ENCODE measurements around the gene POLK.
"Not testable (repeated sequence)": the region's sequence is repeated elsewhere in the genome, so short reads cannot be mapped to it uniquely, and the experiment has no call there.

POLK gene

DNA sequence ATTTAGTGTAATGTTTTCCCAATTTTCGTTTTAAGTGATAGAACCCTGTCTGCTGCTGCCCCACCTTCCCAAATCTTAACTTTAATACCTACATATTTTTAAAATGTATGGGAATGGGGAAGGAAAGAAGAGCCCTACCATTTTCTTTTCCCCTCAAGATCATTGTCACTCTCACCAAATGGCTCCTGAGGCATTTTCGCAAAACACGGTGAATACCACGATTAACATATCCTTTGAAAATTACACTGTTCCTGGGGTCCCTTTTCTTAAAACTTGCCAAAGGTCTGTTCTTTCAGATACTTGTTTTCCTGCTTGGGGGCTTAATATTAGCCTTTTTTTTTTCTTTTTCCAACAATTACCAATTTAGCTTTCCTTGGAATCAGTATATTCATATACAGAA, 36.3 kb upstream of the POLK start:
- no peak for FAIRE-seq

DNA sequence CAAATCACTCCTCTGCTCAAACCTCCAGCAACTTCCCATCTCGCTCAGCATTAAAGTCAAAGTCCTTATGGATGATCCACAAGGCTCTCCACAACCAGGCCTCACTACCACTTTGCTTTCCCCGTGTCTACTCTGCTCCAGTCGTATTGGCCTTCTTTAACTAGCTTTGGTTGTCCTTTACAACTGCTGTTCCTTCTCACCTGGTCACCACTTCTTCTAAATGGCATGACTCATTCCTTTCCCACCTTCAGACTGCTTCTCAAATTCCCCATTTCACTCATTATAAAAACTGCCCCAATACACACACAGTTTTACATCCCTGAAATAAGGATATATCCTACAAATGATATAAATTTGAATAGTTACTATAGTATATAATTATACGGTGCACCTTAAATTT, 30.7 kb upstream of the POLK start:
- no peak for DNase-seq (ENCODE audit: insufficient read length, low spot score)
- TF ChIP-seq POU2F2 (IDR thresholded peaks at IDR 0.05; ENCODE audit: low read depth, low read length) (no peak), POLR2A (IDR thresholded peaks at IDR 0.05; ENCODE audit: low read depth, low read length) (no peak), PAX5 (IDR thresholded peaks at IDR 0.05; ENCODE audit: insufficient read depth, low read length, severe bottlenecking) (no peak), SPI1 (IDR thresholded peaks at IDR 0.05; ENCODE audit: low read depth, low read length) (no peak), POLR2AphosphoS5 (IDR thresholded peaks at IDR 0.05; ENCODE audit: low read depth, low read length) (no peak), TAF1 (IDR thresholded peaks at IDR 0.05; ENCODE audit: low read depth, low read length) (no peak)
- FAIRE-seq: no peak

More for the DNA sequence above, 36.3 kb upstream of the POLK start:
- TF ChIP-seq PAX5 (IDR thresholded peaks at IDR 0.05; ENCODE audit: insufficient read depth, low read length, severe bottlenecking) (no peak), POU2F2 (IDR thresholded peaks at IDR 0.05; ENCODE audit: low read depth, low read length) (no peak), SPI1 (IDR thresholded peaks at IDR 0.05; ENCODE audit: low read depth, low read length) (no peak), POLR2AphosphoS5 (IDR thresholded peaks at IDR 0.05; ENCODE audit: low read depth, low read length) (no peak), POLR2A (IDR thresholded peaks at IDR 0.05; ENCODE audit: low read depth, low read length) (no peak), TAF1 (IDR thresholded peaks at IDR 0.05; ENCODE audit: low read depth, low read length) (no peak)
- no peak for DNase-seq (ENCODE audit: insufficient read length, low spot score)

DNA sequence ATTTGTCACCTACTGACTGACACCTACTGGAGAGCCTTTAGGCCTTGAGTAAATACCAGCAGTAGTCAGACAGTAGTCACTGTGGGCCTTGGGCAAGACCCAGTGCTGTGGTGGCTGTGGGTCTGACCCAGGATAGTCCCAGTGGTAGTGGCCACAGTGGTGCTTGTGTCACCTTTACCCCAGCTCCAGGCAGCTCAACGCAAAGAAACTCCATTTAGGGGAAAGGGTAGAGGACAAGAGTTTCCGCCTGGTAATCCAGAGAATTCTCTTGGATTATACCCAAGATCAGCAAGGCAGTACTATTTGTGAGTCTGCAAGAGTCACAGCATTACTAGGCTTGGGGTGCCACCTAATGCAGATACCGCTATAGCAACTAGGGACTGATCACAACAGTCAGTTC, 29.2 kb upstream of the POLK start:
- peak; percentile 45 for FAIRE-seq
- TF ChIP-seq SPI1 (IDR thresholded peaks at IDR 0.05; ENCODE audit: low read depth, low read length) (no peak), POLR2A (IDR thresholded peaks at IDR 0.05; ENCODE audit: low read depth, low read length) (no peak), TAF1 (IDR thresholded peaks at IDR 0.05; ENCODE audit: low read depth, low read length) (no peak), POU2F2 (IDR thresholded peaks at IDR 0.05; ENCODE audit: low read depth, low read length) (no peak), POLR2AphosphoS5 (IDR thresholded peaks at IDR 0.05; ENCODE audit: low read depth, low read length) (no peak), PAX5 (IDR thresholded peaks at IDR 0.05; ENCODE audit: insufficient read depth, low read length, severe bottlenecking) (no peak)
- no peak for DNase-seq (ENCODE audit: insufficient read length, low spot score)

DNA sequence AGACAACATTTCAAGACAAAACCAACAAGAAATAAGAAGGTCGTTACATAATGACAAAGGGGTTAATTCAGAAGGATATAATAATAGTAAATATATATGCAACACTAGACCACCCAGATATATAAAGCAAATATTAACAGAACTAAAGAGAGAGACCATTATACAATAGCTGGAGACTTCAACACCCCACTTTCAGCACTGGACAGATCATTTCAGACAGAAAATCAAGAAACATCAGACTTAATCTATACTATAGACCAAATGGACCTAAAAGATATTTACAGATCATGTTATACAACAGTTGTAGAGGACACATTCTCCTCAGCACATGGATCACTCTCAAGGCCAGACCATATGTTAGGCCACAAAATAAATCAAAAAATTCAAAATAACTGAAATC, 27.1 kb upstream of the POLK start:
- no peak for FAIRE-seq
- no peak for DNase-seq (ENCODE audit: insufficient read length, low spot score)
- TF ChIP-seq POLR2AphosphoS5 (IDR thresholded peaks at IDR 0.05; ENCODE audit: low read depth, low read length): no peak
- no peak for TF ChIP-seq POU2F2 (IDR thresholded peaks at IDR 0.05; ENCODE audit: low read depth, low read length)
- TF ChIP-seq POLR2A (IDR thresholded peaks at IDR 0.05; ENCODE audit: low read depth, low read length): no peak
- TF ChIP-seq SPI1 (IDR thresholded peaks at IDR 0.05; ENCODE audit: low read depth, low read length): no peak
- TF ChIP-seq PAX5 (IDR thresholded peaks at IDR 0.05; ENCODE audit: insufficient read depth, low read length, severe bottlenecking): no peak
- TF ChIP-seq TAF1 (IDR thresholded peaks at IDR 0.05; ENCODE audit: low read depth, low read length): no peak

DNA sequence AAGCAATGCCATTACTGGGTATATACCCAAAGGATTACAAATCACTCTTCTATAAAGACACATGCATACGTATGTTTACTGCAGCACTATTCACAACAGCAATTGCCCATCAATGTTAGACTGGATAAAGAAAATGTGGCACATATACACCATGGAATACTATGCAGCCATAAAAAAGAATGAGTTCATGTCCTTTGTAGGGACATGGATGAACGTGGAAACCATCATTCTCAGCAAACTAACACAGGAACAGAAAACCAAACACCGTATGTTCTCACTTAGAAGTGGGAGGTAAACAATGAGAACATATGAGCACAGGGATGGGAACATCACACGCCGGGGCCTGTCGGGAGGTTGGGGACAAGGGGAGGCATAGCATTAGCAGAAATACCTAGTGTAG, 21.8 kb upstream of the POLK start:
- not testable (repeated sequence) for FAIRE-seq; DNase-seq (ENCODE audit: insufficient read length, low spot score)

DNA sequence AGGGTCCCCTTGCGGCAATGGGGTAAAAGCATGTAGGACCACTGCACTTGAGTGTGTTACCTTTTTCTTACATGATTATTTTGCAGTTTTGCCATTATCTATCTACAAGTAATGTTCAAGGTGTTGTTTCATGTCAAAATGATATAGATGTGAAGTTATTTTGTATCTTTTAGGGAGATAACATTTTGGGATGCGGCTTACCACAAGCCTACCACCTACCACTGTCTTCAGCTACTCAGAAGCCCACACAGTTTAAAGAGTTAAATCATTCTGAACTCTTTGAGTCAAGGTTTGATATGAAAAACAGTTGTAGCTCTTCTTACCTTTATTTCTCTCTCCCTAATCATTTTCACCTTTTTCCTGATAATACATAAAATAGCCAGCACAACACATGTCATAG, 20.1 kb upstream of the POLK start:
- no peak for FAIRE-seq
- no peak for DNase-seq (ENCODE audit: insufficient read length, low spot score)
- TF ChIP-seq POU2F2 (IDR thresholded peaks at IDR 0.05; ENCODE audit: low read depth, low read length) (no peak), TAF1 (IDR thresholded peaks at IDR 0.05; ENCODE audit: low read depth, low read length) (no peak), SPI1 (IDR thresholded peaks at IDR 0.05; ENCODE audit: low read depth, low read length) (no peak), POLR2AphosphoS5 (IDR thresholded peaks at IDR 0.05; ENCODE audit: low read depth, low read length) (no peak), PAX5 (IDR thresholded peaks at IDR 0.05; ENCODE audit: insufficient read depth, low read length, severe bottlenecking) (no peak), POLR2A (IDR thresholded peaks at IDR 0.05; ENCODE audit: low read depth, low read length) (no peak)

DNA sequence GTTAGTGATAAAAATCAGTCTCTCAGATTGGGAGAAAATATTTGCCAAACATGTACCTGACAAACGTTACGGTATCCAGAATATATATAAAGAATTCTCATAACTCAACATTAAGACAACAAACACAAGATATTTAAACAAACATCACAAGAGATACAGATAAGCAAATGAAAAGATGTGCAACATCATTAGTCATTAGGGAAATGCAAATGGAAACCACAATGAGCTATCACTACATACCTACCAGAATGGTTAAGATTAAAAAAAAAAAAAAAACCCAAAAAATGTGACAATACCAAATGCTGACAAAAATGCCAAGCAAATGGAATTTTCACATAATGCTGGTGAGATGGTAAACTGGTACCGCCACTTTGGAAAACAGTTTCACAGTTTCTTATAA, 15.7 kb upstream of the POLK start:
- FAIRE-seq (no peak), DNase-seq (ENCODE audit: insufficient read length, low spot score) (no peak)
- no peak for TF ChIP-seq PAX5 (IDR thresholded peaks at IDR 0.05; ENCODE audit: insufficient read depth, low read length, severe bottlenecking)
- no peak for TF ChIP-seq SPI1 (IDR thresholded peaks at IDR 0.05; ENCODE audit: low read depth, low read length)
- TF ChIP-seq POU2F2 (IDR thresholded peaks at IDR 0.05; ENCODE audit: low read depth, low read length): no peak
- no peak for TF ChIP-seq POLR2A (IDR thresholded peaks at IDR 0.05; ENCODE audit: low read depth, low read length)
- TF ChIP-seq TAF1 (IDR thresholded peaks at IDR 0.05; ENCODE audit: low read depth, low read length): no peak
- TF ChIP-seq POLR2AphosphoS5 (IDR thresholded peaks at IDR 0.05; ENCODE audit: low read depth, low read length): no peak

DNA sequence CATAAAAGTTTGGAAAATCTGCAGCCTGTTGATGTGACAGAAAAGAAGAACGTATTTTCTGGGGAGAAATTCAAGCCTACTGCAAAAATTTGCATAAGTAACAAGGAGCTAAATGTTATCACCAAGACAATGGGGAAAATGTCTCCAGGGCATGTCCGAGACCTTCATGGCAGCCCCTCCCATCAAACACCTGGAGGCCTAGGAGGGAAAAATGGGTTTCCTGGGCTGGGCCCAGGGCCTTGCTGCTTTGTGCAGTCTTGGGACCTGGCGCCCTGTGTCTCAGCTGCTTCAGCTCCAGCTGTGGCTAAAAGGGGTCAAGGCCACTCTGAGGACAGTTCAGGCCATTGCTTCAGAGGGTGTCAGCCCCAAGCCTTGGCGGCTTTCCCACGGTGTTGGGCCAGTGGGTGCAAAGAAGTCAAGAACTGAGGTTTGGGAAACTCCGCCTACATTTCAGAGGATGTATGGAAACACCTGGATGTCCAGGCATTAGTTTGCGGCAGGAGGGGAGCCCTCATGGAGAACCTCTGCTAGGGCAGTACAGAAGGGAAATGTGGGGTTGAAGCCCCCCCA, 13.4 kb upstream of the POLK start:
- FAIRE-seq (no peak), DNase-seq (ENCODE audit: insufficient read length, low spot score) (no peak)
- no peak for TF ChIP-seq POU2F2 (IDR thresholded peaks at IDR 0.05; ENCODE audit: low read depth, low read length)
- no peak for TF ChIP-seq POLR2AphosphoS5 (IDR thresholded peaks at IDR 0.05; ENCODE audit: low read depth, low read length)
- no peak for TF ChIP-seq PAX5 (IDR thresholded peaks at IDR 0.05; ENCODE audit: insufficient read depth, low read length, severe bottlenecking)
- TF ChIP-seq POLR2A (IDR thresholded peaks at IDR 0.05; ENCODE audit: low read depth, low read length): no peak
- no peak for TF ChIP-seq TAF1 (IDR thresholded peaks at IDR 0.05; ENCODE audit: low read depth, low read length)
- no peak for TF ChIP-seq SPI1 (IDR thresholded peaks at IDR 0.05; ENCODE audit: low read depth, low read length)

DNA sequence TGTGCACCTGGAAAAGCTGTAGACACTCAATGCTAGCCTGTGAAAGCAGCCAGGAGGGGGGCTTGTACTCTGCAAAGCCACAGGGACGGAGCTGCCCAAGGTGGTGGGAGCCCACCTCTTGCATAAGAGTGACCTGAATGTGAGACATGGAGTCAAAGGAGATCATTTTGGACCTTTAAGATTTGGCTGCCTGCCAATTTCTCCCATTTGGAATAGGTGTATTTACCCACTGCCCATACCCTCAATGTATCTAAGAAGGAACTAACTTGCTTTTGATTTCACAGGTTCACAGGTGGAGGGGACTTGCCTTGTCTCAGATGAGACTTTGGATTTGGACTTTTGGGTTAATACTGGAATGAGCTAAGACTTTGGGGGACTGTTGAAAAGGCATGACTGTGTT, 12.8 kb upstream of the POLK start:
- FAIRE-seq; DNase-seq (ENCODE audit: insufficient read length, low spot score): not testable (repeated sequence)

DNA sequence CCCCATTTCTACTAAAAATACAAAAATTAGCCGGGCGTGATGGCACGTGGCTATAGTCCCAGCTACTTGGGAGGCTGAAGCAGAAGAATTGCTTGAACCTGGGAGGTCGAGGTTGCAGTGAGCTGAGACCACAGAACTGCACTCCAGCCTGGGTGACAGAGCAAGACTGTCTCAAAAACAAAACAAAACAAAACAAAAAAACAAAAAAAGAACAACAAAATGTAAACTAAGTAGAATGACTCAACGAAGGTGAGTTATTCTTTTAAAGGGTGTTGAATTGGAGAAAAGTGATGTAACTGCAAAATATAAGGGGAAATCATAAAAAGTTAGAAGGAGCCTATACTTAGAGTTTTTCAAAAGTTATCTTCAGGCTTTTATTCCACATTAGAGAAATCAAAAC, 6.6 kb upstream of the POLK start:
- FAIRE-seq: not testable (repeated sequence)

DNA sequence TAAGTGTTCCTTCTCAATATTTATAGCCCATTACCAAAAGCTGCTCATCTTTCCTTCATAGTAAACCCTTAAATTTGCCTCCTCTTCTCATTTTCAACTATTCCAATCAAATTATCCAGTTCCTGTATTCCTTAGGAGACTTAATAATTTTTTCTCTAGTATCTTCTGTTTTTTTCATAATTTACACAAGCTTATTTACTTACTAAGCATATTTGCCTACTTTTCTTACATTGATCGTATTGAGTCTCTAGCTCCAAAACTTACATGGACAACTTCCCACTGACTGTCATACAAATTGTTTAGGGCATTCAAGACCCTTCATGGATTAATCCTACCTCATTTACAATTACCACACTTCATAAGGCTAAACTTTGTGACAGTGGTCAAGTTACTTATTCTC, 3.9 kb upstream of the POLK start:
- TF ChIP-seq TAF1 (IDR thresholded peaks at IDR 0.05; ENCODE audit: low read depth, low read length) (no peak), SPI1 (IDR thresholded peaks at IDR 0.05; ENCODE audit: low read depth, low read length) (no peak), POLR2A (IDR thresholded peaks at IDR 0.05; ENCODE audit: low read depth, low read length) (no peak), POLR2AphosphoS5 (IDR thresholded peaks at IDR 0.05; ENCODE audit: low read depth, low read length) (no peak), PAX5 (IDR thresholded peaks at IDR 0.05; ENCODE audit: insufficient read depth, low read length, severe bottlenecking) (no peak), POU2F2 (IDR thresholded peaks at IDR 0.05; ENCODE audit: low read depth, low read length) (no peak)
- FAIRE-seq (no peak), DNase-seq (ENCODE audit: insufficient read length, low spot score) (no peak)

More for the DNA sequence above, 6.6 kb upstream of the POLK start:
- DNase-seq (ENCODE audit: insufficient read length, low spot score): not testable (repeated sequence)
